Keratinocyte (primary cell): ENCODE results near the gene LARGE1. TPM values are rescaled to one million over a fixed set of nuclear protein-coding genes. Genes with fewer than 3 reads are reported as not detected.

Source experiments
- DNase-seq: peaks from one replicate; pipeline ENCODE4 v3.0.0-alpha.2; 2011; ENCODE audit warnings: low read depth, missing footprints, low spot score
- FAIRE-seq: peaks from 2 replicates; lab custom pipeline; 2011; peaks lifted over from hg19 to GRCh38; lab: Jason Lieb, UNC
- H2AFZ ChIP-seq: 2 replicates; pipeline ENCODE4 v1.6.0; 2012; ENCODE audit warnings: low read length, control low read depth, inconsistent platforms; ENCODE audit not compliant: control insufficient read depth
- H3K27ac ChIP-seq: 2 replicates; pipeline ENCODE4 v1.5.1; 2011; ENCODE audit warnings: low read length; ENCODE audit not compliant: control insufficient read depth, insufficient read depth
- H3K27me3 ChIP-seq: 3 replicates; pipeline ENCODE4 v1.6.0; 2011; ENCODE audit warnings: low read length; ENCODE audit not compliant: control insufficient read depth, insufficient read depth; ENCODE audit errors: extremely low read depth
- H3K36me3 ChIP-seq, 2 experiments: 2 replicates in 1 of 2; 3 replicates in 1 of 2; pipeline ENCODE4 v1.5.1; 2011; ENCODE audit warnings: low read length in 2 of 2, mild to moderate bottlenecking in 1 of 2; ENCODE audit not compliant: control insufficient read depth in 2 of 2, insufficient read depth in 2 of 2; ENCODE audit errors: extremely low read depth in 1 of 2
- H3K4me1 ChIP-seq: 3 replicates; pipeline ENCODE4 v1.5.1; 2011; ENCODE audit warnings: low read length; ENCODE audit not compliant: control insufficient read depth, insufficient read depth; ENCODE audit errors: extremely low read depth
- H3K4me2 ChIP-seq: 3 replicates; pipeline ENCODE4 v1.6.0; 2011; ENCODE audit warnings: low read depth, low read length; ENCODE audit not compliant: control insufficient read depth, insufficient read depth; ENCODE audit errors: extremely low read depth
- H3K4me3 ChIP-seq, 3 experiments: fragments of 200-600 bp in 1 of 3; sonication (generic) in 1 of 3; 2 replicates in 2 of 3; 3 replicates in 1 of 3; pipeline ENCODE4 v1.5.1; 2011 to 2016; ENCODE audit warnings: low read length in 3 of 3, mild to moderate bottlenecking in 3 of 3, control low read depth in 2 of 3, inconsistent platforms in 1 of 3, low read depth in 1 of 3, mixed read lengths in 1 of 3, mixed run types in 1 of 3, moderate library complexity in 1 of 3; ENCODE audit not compliant: control insufficient read depth in 2 of 3, insufficient read depth in 2 of 3; ENCODE audit errors: extremely low read depth in 1 of 3
- H3K79me2 ChIP-seq: 2 replicates; pipeline ENCODE4 v1.6.0; 2012; ENCODE audit warnings: low read length; ENCODE audit not compliant: control insufficient read depth, insufficient read depth
- H3K9ac ChIP-seq: 3 replicates; pipeline ENCODE4 v1.6.0; 2011; ENCODE audit warnings: low read length; ENCODE audit not compliant: control insufficient read depth, insufficient read depth; ENCODE audit errors: extremely low read depth
- H3K9me1 ChIP-seq: 3 replicates; pipeline ENCODE4 v1.6.0; 2011; ENCODE audit warnings: low read length; ENCODE audit not compliant: control insufficient read depth, insufficient read depth; ENCODE audit errors: extremely low read depth
- H3K9me3 ChIP-seq: 2 replicates; pipeline ENCODE4 v1.5.1; 2012; ENCODE audit warnings: low read depth, low read length; ENCODE audit not compliant: control insufficient read depth
- H4K20me1 ChIP-seq: 3 replicates; pipeline ENCODE4 v1.6.0; 2011; ENCODE audit warnings: low read length; ENCODE audit not compliant: control insufficient read depth, insufficient read depth; ENCODE audit errors: extremely low read depth
- EZH2 ChIP-seq: IDR thresholded peaks from one replicate; pipeline ENCODE4 v1.6.1; 2012; ENCODE audit warnings: inconsistent platforms, mild to moderate bottlenecking, low read length, moderate library complexity
- dilution Hi-C: fragments of 300-500 bp; cut with MboI; formaldehyde crosslinking; loops from one replicate; pipeline ENCODE4 v1.7.0; 2020; ENCODE audit warnings: low sequenced_read_pairs; ENCODE audit not compliant: extremely low pct_ligation_motif_present
- polyA plus RNA-seq, 5 experiments: library from polyadenylated mRNA; depleted of rRNA in 3 of 5; stranded (reverse) in 3 of 5; stranded (forward) in 1 of 5; unstranded in 1 of 5; fragments of >200 nt; gene quantifications; 1 replicate in 1 of 5; 2 replicates in 3 of 5; 3 replicates in 1 of 5; pipeline versions ENCODE4 v1.2.1 to v1.2.3, GENCODE V29; 2011 to 2012; ENCODE audit warnings: missing spikeins in 2 of 5, low read depth in 1 of 5, low replicate concordance in 1 of 5
- TF ChIP-seq, protein P1 (sequence below), 3 experiments: IDR thresholded peaks in 1 of 3; conservative IDR thresholded peaks in 1 of 3; optimal IDR thresholded peaks in 1 of 3; 2 replicates in 2 of 3; 3 replicates in 1 of 3; pipeline versions ENCODE3 to v1.5.1; 2011; ENCODE audit warnings: low read length in 3 of 3, mild to moderate bottlenecking in 3 of 3, moderate library complexity in 2 of 3, control low read depth in 1 of 3, inconsistent platforms in 1 of 3; ENCODE audit not compliant: insufficient read depth in 2 of 3; ENCODE audit errors: extremely low read depth in 1 of 3

The LARGE1 gene
- polyA plus RNA-seq, 1 donor (not counting 4 experiments of a cell fraction or from before 2014, with no cell fraction given), result 4.5 TPM

DNA sequence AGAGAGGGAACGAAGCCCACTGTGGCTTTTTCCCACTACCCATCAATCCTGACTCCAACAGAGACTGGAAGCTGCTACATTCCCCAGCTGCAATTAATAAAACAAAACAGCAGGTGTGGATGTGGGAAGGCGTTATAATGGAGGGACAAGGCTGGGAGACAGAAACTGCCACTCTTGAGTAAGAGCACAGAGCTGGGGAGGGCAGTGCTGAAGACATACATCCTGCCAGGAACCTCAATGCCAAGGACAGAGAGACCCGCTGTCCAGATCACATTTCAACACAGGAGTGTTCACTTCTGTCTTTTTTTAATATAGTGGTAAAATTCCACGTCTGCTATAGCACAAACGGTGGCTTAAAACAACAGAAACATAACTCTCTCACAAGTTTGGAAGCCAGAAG is 94.5 kb downstream of the LARGE1 start:
- Histone ChIP-seq H3K36me3 (no peaks in the 10 kb centered on the region), H3K27ac (no peak overlapping the region), H3K79me2 (no peaks in the 10 kb centered on the region), H3K4me2 (no peak overlapping the region), H4K20me1 (no peaks in the 10 kb centered on the region), H3K4me1 (peaks cover 5% of the 10 kb centered on the region), H3K9ac (no peak overlapping the region), H2AFZ (no peak overlapping the region), H3K4me3 (no peak overlapping the region), H3K9me3 (no peaks in the 10 kb centered on the region), H3K27me3 (no peaks in the 10 kb centered on the region), H3K9me1 (no peaks in the 10 kb centered on the region)
- DNase-seq, result no peak
- FAIRE-seq, result no peak
- dilution Hi-C loops, result no loop called here
- TF ChIP-seq, protein P1, sequence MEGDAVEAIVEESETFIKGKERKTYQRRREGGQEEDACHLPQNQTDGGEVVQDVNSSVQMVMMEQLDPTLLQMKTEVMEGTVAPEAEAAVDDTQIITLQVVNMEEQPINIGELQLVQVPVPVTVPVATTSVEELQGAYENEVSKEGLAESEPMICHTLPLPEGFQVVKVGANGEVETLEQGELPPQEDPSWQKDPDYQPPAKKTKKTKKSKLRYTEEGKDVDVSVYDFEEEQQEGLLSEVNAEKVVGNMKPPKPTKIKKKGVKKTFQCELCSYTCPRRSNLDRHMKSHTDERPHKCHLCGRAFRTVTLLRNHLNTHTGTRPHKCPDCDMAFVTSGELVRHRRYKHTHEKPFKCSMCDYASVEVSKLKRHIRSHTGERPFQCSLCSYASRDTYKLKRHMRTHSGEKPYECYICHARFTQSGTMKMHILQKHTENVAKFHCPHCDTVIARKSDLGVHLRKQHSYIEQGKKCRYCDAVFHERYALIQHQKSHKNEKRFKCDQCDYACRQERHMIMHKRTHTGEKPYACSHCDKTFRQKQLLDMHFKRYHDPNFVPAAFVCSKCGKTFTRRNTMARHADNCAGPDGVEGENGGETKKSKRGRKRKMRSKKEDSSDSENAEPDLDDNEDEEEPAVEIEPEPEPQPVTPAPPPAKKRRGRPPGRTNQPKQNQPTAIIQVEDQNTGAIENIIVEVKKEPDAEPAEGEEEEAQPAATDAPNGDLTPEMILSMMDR (optimal IDR thresholded peaks at IDR 0.05 in 1 of 3, IDR thresholded peaks at IDR 0.05 in 1 of 3, conservative IDR thresholded peaks at IDR 0.05 in 1 of 3; ENCODE audit: extremely low read depth in 1 of 3, insufficient read depth in 2 of 3, low read length in 3 of 3), result no peak
- TF ChIP-seq EZH2, result no peak

DNA sequence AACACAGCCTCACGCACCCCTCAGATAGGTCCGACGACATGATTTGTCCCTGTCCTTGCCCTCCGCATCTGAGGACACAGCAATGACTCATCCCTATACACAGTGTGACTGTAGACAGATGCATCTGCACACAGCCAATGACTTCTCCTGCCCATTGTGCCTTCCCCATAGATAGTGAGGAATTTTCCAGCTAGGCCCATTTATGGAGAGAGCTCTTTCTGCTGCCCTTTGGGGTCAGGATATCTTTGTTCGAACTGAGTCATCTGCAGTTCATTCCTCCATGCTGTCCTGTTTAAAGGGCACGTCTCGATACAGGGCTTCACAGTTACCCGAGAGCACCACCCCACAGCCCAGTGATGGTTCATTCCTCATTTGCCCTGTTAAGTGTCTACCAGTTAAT is 96.7 kb downstream of the LARGE1 start:
- dilution Hi-C loops, result no loop called here
- no peak for DNase-seq
- FAIRE-seq, result no peak
- H3K4me2 ChIP-seq, result no peak overlapping the region
- H3K36me3 ChIP-seq, result no peaks in the 10 kb centered on the region
- H3K9me3 ChIP-seq, result no peaks in the 10 kb centered on the region
- no peaks in the 10 kb centered on the region for H3K9me1 ChIP-seq
- H3K9ac ChIP-seq, result no peak overlapping the region
- H2AFZ ChIP-seq, result no peak overlapping the region
- H3K4me3 ChIP-seq, result no peak overlapping the region
- no peaks in the 10 kb centered on the region for H4K20me1 ChIP-seq
- H3K79me2 ChIP-seq, result no peaks in the 10 kb centered on the region
- H3K4me1 ChIP-seq, result peaks cover 5% of the 10 kb centered on the region
- no peaks in the 10 kb centered on the region for H3K27me3 ChIP-seq
- H3K27ac ChIP-seq, result no peak overlapping the region
- TF ChIP-seq EZH2, result no peak
- TF ChIP-seq, protein P1 (optimal IDR thresholded peaks at IDR 0.05 in 1 of 3, IDR thresholded peaks at IDR 0.05 in 1 of 3, conservative IDR thresholded peaks at IDR 0.05 in 1 of 3; ENCODE audit: extremely low read depth in 1 of 3, insufficient read depth in 2 of 3, low read length in 3 of 3), result no peak
